H1 (cell line): ENCODE measurements around the gene PGLYRP1. TPM values are rescaled to one million over a fixed set of nuclear protein-coding genes. Genes with fewer than 3 reads are reported as not detected.

Experiments used
- CTCF ChIA-PET: fragments of 300-600 bp; sonication (Branson Sonifier 250); formaldehyde crosslinking; loops from one replicate; lab custom pipeline; 2021; ENCODE audit not compliant: partially characterized antibody; lab: Charles Lee
- POLR2A ChIA-PET: fragments of 300-600 bp; sonication (Branson Sonifier 250); formaldehyde crosslinking; loops from one replicate; lab custom pipeline; 2021; ENCODE audit warnings: inconsistent platforms; ENCODE audit not compliant: partially characterized antibody; lab: Charles Lee
- DNase-seq, 2 experiments: peaks; one replicate each; pipeline versions ENCODE4 v3.0.0 to v3.0.0-alpha.2; 2010 to 2022; ENCODE audit warnings: low spot score in 2 of 2, low read depth in 1 of 2, mixed read lengths in 1 of 2
- FAIRE-seq: peaks from 2 replicates; lab custom pipeline; 2011; peaks lifted over from hg19 to GRCh38; lab: Jason Lieb, UNC
- H2AFZ ChIP-seq: 2 replicates; pipeline ENCODE4 v1.8.1; 2012; ENCODE audit warnings: low read length, inconsistent platforms
- H2AK5ac ChIP-seq: 2 replicates; pipeline ENCODE4 v1.6.1; 2013; ENCODE audit warnings: low read depth, low read length
- H2BK120ac ChIP-seq: replicated peaks from 2 replicates; pipeline ENCODE3; 2013; ENCODE audit warnings: low read depth, low read length, inconsistent platforms
- H2BK12ac ChIP-seq: 2 replicates; pipeline ENCODE4 v1.6.1; 2013; ENCODE audit warnings: low read depth, low read length
- H2BK15ac ChIP-seq: 2 replicates; pipeline ENCODE4 v1.6.1; 2013; ENCODE audit warnings: low read length
- H2BK20ac ChIP-seq: 2 replicates; pipeline ENCODE4 v1.6.1; 2013; ENCODE audit warnings: low read length
- H2BK5ac ChIP-seq: 2 replicates; pipeline ENCODE4 v1.6.1; 2013; ENCODE audit warnings: low read depth, low read length
- H3K14ac ChIP-seq: 2 replicates; pipeline ENCODE4 v1.6.1; 2013; ENCODE audit warnings: inconsistent platforms; ENCODE audit not compliant: insufficient read length
- H3K18ac ChIP-seq: 2 replicates; pipeline ENCODE4 v1.6.1; 2013; ENCODE audit warnings: low read length; ENCODE audit errors: extremely low read depth
- H3K23ac ChIP-seq: 2 replicates; pipeline ENCODE4 v1.6.1; 2013; ENCODE audit warnings: inconsistent platforms; ENCODE audit not compliant: insufficient read length
- H3K23me2 ChIP-seq: 2 replicates; pipeline ENCODE4 v1.6.1; 2013; ENCODE audit warnings: low read depth, low read length
- H3K27ac ChIP-seq: 2 replicates; pipeline ENCODE4 v1.6.1; 2011; ENCODE audit warnings: low read depth, low read length, inconsistent platforms
- H3K27me3 ChIP-seq, 4 experiments: replicated peaks in 1 of 4; 1 replicate in 1 of 4; 2 replicates in 3 of 4; pipeline versions ENCODE4 v1.6.1 to v1.8.1; 2011 to 2013; ENCODE audit warnings: low read length in 3 of 4, mild to moderate bottlenecking in 3 of 4, inconsistent platforms in 2 of 4, mixed read lengths in 2 of 4, moderate library complexity in 1 of 4; ENCODE audit not compliant: control insufficient read depth in 3 of 4, insufficient read depth in 3 of 4; ENCODE audit errors: extremely low read depth in 1 of 4
- H3K36me3 ChIP-seq, 4 experiments: 2 replicates each; pipeline versions ENCODE4 v1.6.1 to v1.8.1; 2011 to 2013; ENCODE audit warnings: mild to moderate bottlenecking in 4 of 4, low read length in 3 of 4, moderate library complexity in 2 of 4, control low read depth in 1 of 4, inconsistent platforms in 1 of 4; ENCODE audit not compliant: insufficient read depth in 4 of 4, control insufficient read depth in 2 of 4
- H3K4ac ChIP-seq: replicated peaks from 2 replicates; pipeline ENCODE3; 2013; ENCODE audit warnings: low read length, low read depth, mixed read lengths, inconsistent platforms; ENCODE audit not compliant: insufficient read length
- H3K4me1 ChIP-seq, 4 experiments: replicated peaks in 1 of 4; 1 replicate in 1 of 4; 2 replicates in 3 of 4; pipeline versions ENCODE4 v1.6.1 to v1.8.1; 2011 to 2013; ENCODE audit warnings: low read length in 3 of 4, inconsistent platforms in 2 of 4, mixed read lengths in 1 of 4; ENCODE audit not compliant: insufficient read depth in 4 of 4, control insufficient read depth in 3 of 4
- H3K4me2 ChIP-seq, 2 experiments: 2 replicates each; pipeline versions ENCODE4 v1.6.1 to v1.8.1; 2011 to 2013; ENCODE audit warnings: low read depth in 2 of 2, low read length in 2 of 2, control low read depth in 1 of 2, inconsistent platforms in 1 of 2, mild to moderate bottlenecking in 1 of 2; ENCODE audit not compliant: insufficient read depth in 1 of 2
- H3K4me3 ChIP-seq, 4 experiments: fragments of 200-600, 300-600 bp in 1 of 4; sonication (generic), shearing (Covaris generic), sonication (Bioruptor Twin) in 1 of 4; 2 replicates each; pipeline versions ENCODE4 v1.5.1 to v1.8.1; 2011 to 2016; ENCODE audit warnings: low read length in 4 of 4, low read depth in 3 of 4, control low read depth in 2 of 4, inconsistent platforms in 2 of 4, mild to moderate bottlenecking in 2 of 4, mixed read lengths in 1 of 4, moderate library complexity in 1 of 4; ENCODE audit not compliant: insufficient read depth in 2 of 4; ENCODE audit errors: extremely low read depth in 1 of 4
- H3K56ac ChIP-seq: replicated peaks from 2 replicates; pipeline ENCODE3; 2013; ENCODE audit warnings: low read depth, mild to moderate bottlenecking, mixed read lengths, low read length, inconsistent platforms; ENCODE audit not compliant: insufficient read length
- H3K79me1 ChIP-seq: 2 replicates; pipeline ENCODE4 v1.6.1; 2013; ENCODE audit warnings: low read depth, low read length, control low read depth
- H3K79me2 ChIP-seq, 2 experiments: 2 replicates each; pipeline versions ENCODE4 v1.6.1 to v1.8.1; 2012 to 2013; ENCODE audit warnings: low read length in 2 of 2, mild to moderate bottlenecking in 2 of 2, inconsistent platforms in 1 of 2; ENCODE audit not compliant: insufficient read depth in 2 of 2, control insufficient read depth in 1 of 2
- H3K9ac ChIP-seq, 4 experiments: replicated peaks in 1 of 4; 1 replicate in 1 of 4; 2 replicates in 3 of 4; pipeline versions ENCODE4 v1.6.1 to v1.8.1; 2011 to 2013; ENCODE audit warnings: low read depth in 3 of 4, low read length in 3 of 4, control low read depth in 2 of 4, mild to moderate bottlenecking in 2 of 4, moderate library complexity in 2 of 4, inconsistent platforms in 1 of 4; ENCODE audit errors: extremely low read depth in 1 of 4
- H3K9me3 ChIP-seq, 2 experiments: 2 replicates each; pipeline versions ENCODE4 v1.6.1 to v1.8.1; 2012 to 2013; ENCODE audit warnings: mild to moderate bottlenecking in 2 of 2, moderate library complexity in 2 of 2, control low read depth in 1 of 2, inconsistent platforms in 1 of 2, low read depth in 1 of 2, low read length in 1 of 2, mixed read lengths in 1 of 2; ENCODE audit not compliant: insufficient read depth in 2 of 2
- H4K20me1 ChIP-seq, 2 experiments: replicated peaks in 1 of 2; 2 replicates each; pipeline versions ENCODE3 to v1.8.1; 2011 to 2013; ENCODE audit warnings: inconsistent platforms in 2 of 2, low read length in 2 of 2, mild to moderate bottlenecking in 1 of 2; ENCODE audit not compliant: insufficient read depth in 2 of 2, control insufficient read depth in 1 of 2
- H4K5ac ChIP-seq: 2 replicates; pipeline ENCODE4 v1.6.1; 2013; ENCODE audit warnings: low read length, low read depth, mixed read lengths, inconsistent platforms; ENCODE audit not compliant: insufficient read length
- H4K8ac ChIP-seq: 2 replicates; pipeline ENCODE4 v1.8.0; 2013; ENCODE audit warnings: mild to moderate bottlenecking, moderate library complexity, low read length, inconsistent platforms; ENCODE audit not compliant: insufficient read depth; ENCODE audit errors: extremely low read depth
- H4K91ac ChIP-seq: replicated peaks from 2 replicates; pipeline ENCODE3; 2013; ENCODE audit warnings: low read length, mixed read lengths, inconsistent platforms; ENCODE audit not compliant: insufficient read length
- ASH2L ChIP-seq: fragments of 200-600, 300-600 bp; sonication (generic); IDR thresholded peaks from one replicate; pipeline ENCODE4 v1.7.1; 2017; ENCODE audit warnings: low read length
- EZH2 ChIP-seq: fragments of 200-600 bp; sonication (generic); IDR thresholded peaks from 2 replicates; pipeline ENCODE4 v1.7.1; 2012; ENCODE audit warnings: low read depth, mild to moderate bottlenecking, moderate library complexity, low read length, inconsistent platforms; ENCODE audit not compliant: severe bottlenecking
- HDAC2 ChIP-seq, 2 experiments: fragments of 300-600 bp in 1 of 2; sonication (generic) in 1 of 2; IDR thresholded peaks; 2 replicates each; pipeline ENCODE4 v1.6.1; 2011 to 2012; ENCODE audit warnings: low read depth in 2 of 2, low read length in 2 of 2, mild to moderate bottlenecking in 2 of 2, moderate library complexity in 2 of 2, borderline replicate concordance in 1 of 2, inconsistent platforms in 1 of 2
- MAFK ChIP-seq: IDR thresholded peaks from 2 replicates; pipeline ENCODE4 v1.6.1; 2012; ENCODE audit warnings: low read depth, mild to moderate bottlenecking, improper control_type of control experiment, low read length
- NRF1 ChIP-seq: IDR thresholded peaks from 2 replicates; pipeline ENCODE4 v1.6.1; 2011; ENCODE audit warnings: mild to moderate bottlenecking, low read depth, low read length, improper control_type of control experiment
- RAD21 ChIP-seq, 2 experiments: IDR thresholded peaks in 1 of 2; conservative IDR thresholded peaks in 1 of 2; 2 replicates each; pipeline ENCODE4 v1.6.1; 2011; ENCODE audit warnings: low read depth in 2 of 2, low read length in 2 of 2, improper control_type of control experiment in 1 of 2, inconsistent platforms in 1 of 2, mild to moderate bottlenecking in 1 of 2, moderate library complexity in 1 of 2
- RBBP5 ChIP-seq: IDR thresholded peaks from 2 replicates; pipeline ENCODE4 v1.7.1; 2012; ENCODE audit warnings: low read depth, mild to moderate bottlenecking, inconsistent platforms, low read length, moderate library complexity, borderline replicate concordance
- RXRA ChIP-seq: IDR thresholded peaks from 2 replicates; pipeline ENCODE4 v1.6.1; 2011; ENCODE audit warnings: low read depth, mild to moderate bottlenecking, low read length, moderate library complexity; ENCODE audit not compliant: insufficient read depth
- SIX5 ChIP-seq: IDR thresholded peaks from 2 replicates; pipeline ENCODE4 v1.6.1; 2011; ENCODE audit warnings: mild to moderate bottlenecking, low read depth, low read length
- WGBS, 2 experiments: shearing (Covaris generic) in 1 of 2; methylation state at CpG; one replicate each; pipeline versions ENCODE4 v1.1.6 to v1.1.7; 2013 to 2015; ENCODE audit warnings: low lambda C conversion rate in 2 of 2, mixed read lengths in 2 of 2, inconsistent platforms in 1 of 2, low coverage in 1 of 2, missing lambda C conversion rate in 1 of 2; ENCODE audit not compliant: insufficient replicate concordance in 2 of 2, insufficient coverage in 1 of 2, insufficient read length in 1 of 2; ENCODE audit errors: extremely low coverage in 1 of 2, missing lambda C conversion rate in 1 of 2; 5-methylcytosine and 5-hydroxymethylcytosine counted together
- polyA plus RNA-seq, 7 experiments: library from polyadenylated mRNA; depleted of rRNA in 3 of 7; stranded (reverse) in 5 of 7; unstranded in 2 of 7; fragments of >200 nt in 5 of 7; fragments of 200-250 nt in 2 of 7; gene quantifications; 1 replicate in 5 of 7; 2 replicates in 1 of 7; 4 replicates in 1 of 7; pipeline versions ENCODE4 v1.2.1 to v1.2.3, GENCODE V29; 2011 to 2013; ENCODE audit warnings: missing spikeins in 2 of 7, mixed read lengths in 2 of 7
- total RNA-seq: library from RNA; stranded (reverse); fragmentation: NEBNext Ultra II Directional; extraction: Animal tissue kit (Norgen Biotek cat#: 25700); gene quantifications from 2 replicates; pipeline ENCODE4 v1.2.1, GENCODE V29; 2021

PGLYRP1 gene
- total and polyA plus RNA-seq, 2 of the 8 experiments (the other 6 are each of a cell fraction or from before 2014, with no cell fraction given): not detected

- Histone ChIP-seq H3K27me3 (peaks cover 5 to 19% (median 18%) of the 10 kb centered on the region in 4 experiments), H4K20me1 (peaks cover 2 to 9% of the 10 kb centered on the region in 2 experiments), H2BK20ac (no peak overlapping the region), H3K4me3 (no peak overlapping the region), H3K56ac (no peak overlapping the region), H2BK12ac (no peak overlapping the region), H3K79me2 (no peaks in the 10 kb centered on the region), H3K4ac (no peak overlapping the region), H3K36me3 (no peaks in the 10 kb centered on the region; a peak in 2 of 8 replicates), H2BK120ac (no peak overlapping the region), H3K14ac (no peak overlapping the region), H3K4me1 (peaks cover 0 to 21% (median 18%) of the 10 kb centered on the region in 4 experiments; a peak in 6 of 7 replicates), H3K9ac (no peak overlapping the region), H4K8ac (no peak overlapping the region), H2AK5ac (no peak overlapping the region), H3K27ac (no peak overlapping the region), H3K4me2 (no peak overlapping the region), H2BK5ac (no peak overlapping the region), H4K91ac (no peak overlapping the region), H3K23me2 (peaks cover 19% of the 10 kb centered on the region; the same call in 1 of the 2 replicates), H2AFZ (no peak overlapping the region), H3K79me1 (no peaks in the 10 kb centered on the region), H4K5ac (no peak overlapping the region), H2BK15ac (no peak overlapping the region), H3K18ac (no peak overlapping the region), H3K9me3 (no peaks in the 10 kb centered on the region), H3K23ac (no peak overlapping the region)
- FAIRE-seq (no peak), DNase-seq (no peak)
- CTCF ChIA-PET: interaction anchor here (0.5 to 4.3 kb wide), 15 partner anchors 8 to 263 kb away, joined by 3 to 44 read pairs (median 3); partner anchors contain the start of gene NANOS2
- WGBS, 2 experiments: 96% methylated on average over 13 of the region's 13 CpGs; no CpG with 5 or more reads in 1 of the 2 experiments
- POLR2A ChIA-PET: no interaction called here
- TF ChIP-seq ASH2L (no peak), HDAC2 (IDR thresholded peaks at IDR 0.05; ENCODE audit: borderline replicate concordance in 1 of 2, low read depth in 2 of 2, low read length in 2 of 2) (no peak), SIX5 (no peak), RBBP5 (no peak), RXRA (no peak), NRF1 (no peak), MAFK (no peak), EZH2 (no peak), RAD21 (IDR thresholded peaks at IDR 0.05 in 1 of 2, conservative IDR thresholded peaks at IDR 0.05 in 1 of 2; ENCODE audit: low read depth in 2 of 2, low read length in 2 of 2) (no peak)
These were observed 3.6 kb downstream of the PGLYRP1 start for GRCh38 chr19:46019270-46019669.
